Activated T-cell treated with anti-CD3 and anti-CD28 coated beads, Interleukin-2, amount 50 U/mL, for 24 hours (primary cell): ENCODE results near the gene TAF10.

Source experiments
- DNase-seq: peaks from one replicate; pipeline ENCODE4 v3.0.0-alpha.2; 2020
- H3K27ac Mint-ChIP-seq: 2 replicates; pipeline ENCODE4 v1.8.0; 2020; ENCODE audit warnings: mild to moderate bottlenecking, mixed read lengths
- H3K27me3 Mint-ChIP-seq: 2 replicates; pipeline ENCODE4 v1.8.0; 2020; ENCODE audit warnings: mixed read lengths
- H3K36me3 Mint-ChIP-seq: 2 replicates; pipeline ENCODE4 v1.8.0; 2020; ENCODE audit warnings: low read depth, mixed read lengths
- H3K4me1 Mint-ChIP-seq: 2 replicates; pipeline ENCODE4 v1.8.0; 2020; ENCODE audit warnings: low read depth, mixed read lengths
- H3K4me3 Mint-ChIP-seq: 2 replicates; pipeline ENCODE4 v1.8.0; 2020; ENCODE audit warnings: mild to moderate bottlenecking, moderate library complexity, mixed read lengths
- H3K9me3 Mint-ChIP-seq: 2 replicates; pipeline ENCODE4 v1.8.0; 2020; ENCODE audit warnings: mixed read lengths

Gene TAF10

DNA sequence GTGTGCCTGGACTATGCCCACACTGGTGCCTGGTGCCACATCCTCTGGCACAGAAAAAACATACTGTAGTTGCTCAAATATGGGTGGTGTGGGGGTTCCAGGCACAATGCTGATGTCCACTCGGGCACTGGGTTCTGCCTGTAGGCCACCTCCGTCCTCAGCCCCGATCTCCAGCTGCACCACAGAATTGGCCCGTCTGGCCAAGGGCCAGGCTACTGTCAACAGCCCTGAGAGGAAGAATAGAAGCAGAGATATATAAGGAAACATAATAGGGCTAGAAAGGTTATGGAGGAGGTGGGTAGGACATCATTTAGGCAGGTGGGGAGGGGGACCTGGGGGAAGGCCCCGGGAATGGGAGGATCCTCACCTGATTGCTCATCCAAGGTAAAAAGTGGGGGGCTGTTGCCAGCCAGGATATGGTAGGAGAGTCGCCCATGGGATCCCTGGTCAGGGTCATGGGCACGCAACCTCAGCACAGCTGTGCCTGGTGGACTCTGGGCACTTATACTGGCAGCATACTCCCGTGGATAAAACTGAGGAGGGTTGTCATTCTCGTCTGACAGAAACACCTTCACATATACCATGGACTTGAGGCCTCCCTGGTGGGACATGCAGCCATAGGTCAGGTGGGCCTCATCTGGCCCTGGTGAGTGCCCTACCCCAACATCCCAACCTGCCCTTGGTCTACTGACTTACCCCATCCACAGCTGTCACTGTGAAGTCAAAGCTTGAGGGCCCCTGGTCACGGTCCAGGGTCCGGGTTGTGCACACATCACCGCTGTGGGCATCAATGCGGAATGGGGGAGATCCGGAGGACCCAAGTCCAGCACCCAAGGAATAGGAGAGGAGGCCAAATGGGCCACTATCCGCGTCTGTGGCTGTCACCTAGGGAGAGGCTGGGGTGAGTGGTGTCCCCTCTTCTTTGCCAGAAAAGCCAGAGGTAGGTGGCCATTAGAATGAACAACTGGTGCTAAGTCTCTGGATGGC lies 21.7 kb upstream of the TAF10 start:
- DNase-seq, result no peak
- Mint-ChIP-seq H3K27me3 (no peaks in the 10 kb centered on the region), H3K4me3 (no peak overlapping the region), H3K36me3 (no peaks in the 10 kb centered on the region), H3K27ac (no peak overlapping the region), H3K4me1 (peaks cover 3% of the 10 kb centered on the region), H3K9me3 (no peaks in the 10 kb centered on the region)

DNA sequence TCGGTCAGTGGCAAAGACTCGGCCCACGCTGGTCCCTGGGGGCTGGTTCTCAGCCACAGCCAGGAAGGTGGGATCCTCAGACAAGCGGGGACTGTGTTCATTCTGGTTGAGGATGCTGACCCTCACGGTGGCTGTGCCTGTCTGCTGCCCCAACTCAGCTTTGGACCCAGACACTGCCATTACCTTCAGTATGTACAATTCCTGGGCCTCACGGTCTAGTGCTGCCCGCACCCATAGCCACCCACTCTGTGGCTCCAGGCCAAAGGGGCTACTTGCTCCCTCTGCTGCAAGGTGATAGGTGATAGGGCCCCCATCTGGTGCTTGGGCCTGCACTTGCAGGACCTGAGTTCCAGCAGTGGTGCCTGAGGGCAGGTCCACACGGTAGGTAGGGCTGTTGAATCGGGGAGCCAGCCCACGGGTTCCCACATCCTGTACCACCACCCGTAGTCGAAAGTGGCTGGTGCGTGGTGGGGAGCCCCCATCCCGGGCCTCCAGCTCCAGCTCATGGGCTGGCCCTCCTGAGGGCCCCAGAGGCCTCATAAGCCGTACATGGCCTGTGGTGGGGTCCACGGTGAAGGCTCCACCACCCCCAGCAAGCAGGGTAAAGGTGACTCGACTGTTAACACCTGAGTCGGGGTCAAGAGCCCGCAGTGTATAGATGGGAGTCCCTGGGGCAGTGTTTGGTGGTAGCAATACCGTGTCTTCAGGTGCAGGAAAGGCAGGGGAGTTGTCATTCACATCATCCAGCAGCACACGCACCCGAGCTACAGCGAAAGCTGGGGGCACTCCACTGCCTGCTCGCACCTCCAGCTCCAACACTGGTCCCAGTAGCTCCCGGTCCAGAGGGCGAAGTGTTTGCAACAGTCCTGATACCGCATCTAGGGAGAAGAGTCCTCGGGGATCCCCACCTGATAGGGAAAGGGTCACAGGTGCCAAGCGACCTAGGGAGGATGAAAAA lies 20.4 kb upstream of the TAF10 start:
- H3K36me3 Mint-ChIP-seq, result no peaks in the 10 kb centered on the region
- DNase-seq, result no peak
- no peaks in the 10 kb centered on the region for H3K27me3 Mint-ChIP-seq
- H3K9me3 Mint-ChIP-seq, result no peaks in the 10 kb centered on the region
- peaks cover 13% of the 10 kb centered on the region for H3K4me1 Mint-ChIP-seq
- H3K4me3 Mint-ChIP-seq, result no peak overlapping the region
- H3K27ac Mint-ChIP-seq, result no peak overlapping the region

DNA sequence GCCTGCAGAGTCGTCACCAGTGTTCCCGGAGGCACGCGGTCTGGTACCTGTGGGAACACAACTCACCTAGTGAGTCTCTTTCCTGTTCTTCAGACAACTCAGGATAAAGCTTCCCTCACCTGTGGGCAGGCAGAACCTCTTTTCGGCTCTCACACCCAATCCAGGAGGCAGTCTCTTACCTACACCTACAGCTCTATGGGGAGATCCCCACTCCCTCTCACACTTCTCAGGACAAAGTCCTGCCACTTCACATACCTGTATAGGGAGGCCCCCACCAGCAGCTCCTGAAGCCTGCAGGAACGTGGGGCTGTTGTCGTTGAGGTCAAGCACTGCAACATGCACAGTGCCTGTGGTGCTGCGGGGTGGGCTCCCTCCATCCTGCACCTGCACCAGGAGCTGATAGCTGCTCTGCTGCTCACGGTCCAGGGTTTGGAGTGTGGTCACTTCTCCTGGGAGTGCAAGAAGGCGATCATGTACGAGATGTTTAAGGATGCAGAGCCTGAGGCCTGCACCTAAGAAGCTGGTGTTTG lies 19.4 kb upstream of the TAF10 start:
- H3K27ac Mint-ChIP-seq, result peak overlapping the region; percentile 3
- no peaks in the 10 kb centered on the region for H3K9me3 Mint-ChIP-seq
- no peak overlapping the region for H3K4me3 Mint-ChIP-seq
- peaks cover 20% of the 10 kb centered on the region for H3K4me1 Mint-ChIP-seq
- no peaks in the 10 kb centered on the region for H3K36me3 Mint-ChIP-seq
- no peak for DNase-seq
- H3K27me3 Mint-ChIP-seq, result no peaks in the 10 kb centered on the region

DNA sequence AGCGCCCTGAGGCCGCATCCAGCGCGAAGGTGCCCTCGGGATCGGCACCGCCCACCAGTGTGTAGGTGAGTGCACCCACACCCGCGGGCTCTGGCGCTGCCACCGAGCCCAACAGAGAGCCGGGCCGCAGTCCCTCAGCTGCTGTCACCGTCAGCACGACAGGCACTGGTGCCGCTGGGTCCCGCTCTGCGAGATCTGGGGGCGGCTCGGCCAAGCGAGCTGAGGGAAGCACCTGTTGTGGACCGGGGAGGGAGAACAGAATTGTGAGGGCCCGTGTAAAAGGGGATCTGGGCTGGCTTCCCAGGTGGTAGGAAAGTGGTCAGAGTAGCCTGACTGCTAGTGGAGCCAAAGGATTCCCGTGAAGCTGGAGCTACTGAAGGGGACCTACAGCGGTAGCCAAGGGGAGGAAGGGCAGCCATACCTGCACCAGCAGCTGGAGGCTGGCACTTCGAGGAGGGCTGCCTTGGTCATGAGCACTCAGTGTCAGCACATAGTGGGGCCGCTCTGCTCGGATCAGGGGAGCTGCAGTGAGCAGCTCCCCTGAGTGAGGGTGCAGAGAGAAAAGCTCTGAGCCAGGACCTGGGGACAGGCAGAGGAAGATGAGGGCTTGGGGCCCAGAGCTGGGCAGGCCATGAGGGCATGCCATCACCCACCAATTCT lies 18.7 kb upstream of the TAF10 start:
- Mint-ChIP-seq H3K36me3 (no peaks in the 10 kb centered on the region), H3K27ac (no peak overlapping the region), H3K4me1 (peaks cover 20% of the 10 kb centered on the region), H3K9me3 (no peaks in the 10 kb centered on the region), H3K27me3 (no peaks in the 10 kb centered on the region), H3K4me3 (no peak overlapping the region)
- no peak for DNase-seq

DNA sequence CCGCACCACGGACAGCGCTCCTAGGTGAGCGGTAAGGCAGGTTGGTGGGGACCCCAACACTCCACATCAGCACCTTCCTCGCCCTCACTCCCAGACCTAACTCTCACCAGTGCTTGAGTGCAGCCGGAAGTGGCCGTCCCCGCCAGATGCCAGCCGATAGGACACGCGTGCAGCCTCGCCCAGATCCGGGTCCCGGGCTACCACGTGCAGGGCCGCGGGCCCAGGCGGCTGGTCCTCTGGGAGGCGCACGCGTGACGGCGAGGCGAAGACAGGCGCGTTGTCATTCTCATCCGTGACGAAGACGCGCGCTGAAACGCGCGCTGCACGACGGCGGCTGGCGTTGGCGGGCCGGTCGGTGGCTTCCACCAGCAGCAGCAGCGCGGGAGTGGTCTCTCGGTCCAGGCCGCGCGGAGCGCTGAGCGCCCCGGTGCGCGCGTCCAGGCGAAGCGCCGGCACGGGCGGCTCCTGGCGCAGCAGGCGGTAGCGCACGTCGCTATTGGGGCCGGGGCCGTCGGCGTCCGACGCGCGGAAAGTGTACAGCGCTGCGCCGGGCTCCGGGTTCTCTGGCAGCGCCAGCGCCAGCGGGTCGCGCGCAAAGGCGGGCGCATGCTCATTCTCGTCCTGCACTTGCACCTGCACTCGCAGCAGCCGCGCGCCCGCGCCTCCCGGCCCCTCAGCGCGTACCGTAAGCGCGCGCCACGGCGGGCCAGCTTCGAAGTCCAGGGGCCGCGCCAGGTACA lies 18.0 kb upstream of the TAF10 start:
- Mint-ChIP-seq H3K27ac (no peak overlapping the region), H3K4me3 (no peak overlapping the region), H3K27me3 (no peaks in the 10 kb centered on the region), H3K36me3 (no peaks in the 10 kb centered on the region), H3K9me3 (no peaks in the 10 kb centered on the region), H3K4me1 (peaks cover 20% of the 10 kb centered on the region)
- DNase-seq, result no peak

DNA sequence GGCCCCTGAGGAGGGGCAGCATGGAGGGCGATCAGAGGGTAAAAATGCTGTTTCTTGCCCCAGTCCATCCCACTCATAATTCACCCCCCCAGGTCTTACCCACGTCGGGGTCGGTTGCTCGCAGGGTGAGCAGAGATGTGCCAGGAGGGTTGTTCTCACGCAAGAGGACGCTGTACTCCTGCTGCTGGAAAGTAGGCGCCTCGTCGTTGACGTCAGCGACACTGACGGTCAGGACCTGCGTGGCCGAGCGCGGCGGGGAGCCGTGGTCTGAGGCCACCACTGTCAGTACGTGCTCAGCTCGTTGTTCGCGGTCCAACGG lies 17.5 kb upstream of the TAF10 start:
- DNase-seq, result no peak
- Mint-ChIP-seq H3K27me3 (no peaks in the 10 kb centered on the region), H3K4me1 (peaks cover 20% of the 10 kb centered on the region), H3K9me3 (no peaks in the 10 kb centered on the region), H3K36me3 (no peaks in the 10 kb centered on the region), H3K4me3 (no peak overlapping the region), H3K27ac (no peak overlapping the region)

DNA sequence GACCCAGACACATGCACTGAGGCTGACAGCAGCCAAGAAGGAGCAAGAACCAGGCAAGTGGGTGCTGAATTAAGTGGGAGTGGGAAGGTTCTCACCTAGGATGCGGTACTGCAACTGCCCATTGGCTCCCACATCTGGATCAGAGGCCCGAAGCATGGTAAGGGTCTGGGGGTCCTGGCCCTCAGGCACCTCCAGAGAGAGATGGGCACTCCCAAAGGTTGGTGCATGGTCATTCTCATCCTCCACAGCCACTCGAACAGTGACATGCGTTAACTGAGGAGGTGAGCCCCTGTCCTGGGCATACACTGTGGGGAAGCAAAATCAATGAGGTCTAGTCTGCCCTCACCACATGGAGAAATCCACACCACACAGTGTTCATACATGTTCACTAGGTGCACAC lies 16.5 kb upstream of the TAF10 start:
- Mint-ChIP-seq H3K27ac (no peak overlapping the region), H3K9me3 (no peaks in the 10 kb centered on the region), H3K36me3 (no peaks in the 10 kb centered on the region), H3K4me3 (no peak overlapping the region), H3K27me3 (no peaks in the 10 kb centered on the region), H3K4me1 (peaks cover 20% of the 10 kb centered on the region)
- no peak for DNase-seq

DNA sequence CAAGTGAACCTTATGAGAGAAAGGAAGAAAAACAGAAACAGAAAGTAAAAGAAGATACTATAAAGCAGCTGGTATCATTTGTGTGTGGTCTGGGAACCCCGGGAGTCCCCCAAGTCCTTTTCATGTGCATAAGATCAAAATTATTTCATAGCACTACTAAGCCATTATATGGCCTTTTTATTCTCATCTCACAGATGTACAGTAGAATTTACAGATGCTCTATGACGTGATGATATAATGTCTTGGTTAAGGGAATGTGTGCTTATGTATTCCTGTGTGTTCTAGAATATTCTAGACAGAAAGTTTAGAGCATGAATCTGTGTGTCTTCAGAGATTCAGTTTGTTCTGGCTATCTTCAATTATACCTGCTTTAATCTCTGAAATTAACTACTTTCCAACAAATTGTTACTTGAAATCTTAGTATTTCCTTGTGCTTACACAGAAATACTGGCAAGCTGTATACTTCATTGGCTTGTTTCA lies 15.8 kb upstream of the TAF10 start:
- Mint-ChIP-seq H3K27me3 (no peaks in the 10 kb centered on the region), H3K9me3 (no peaks in the 10 kb centered on the region), H3K4me3 (no peak overlapping the region), H3K36me3 (no peaks in the 10 kb centered on the region), H3K27ac (no peak overlapping the region), H3K4me1 (peaks cover 20% of the 10 kb centered on the region)
- no peak for DNase-seq

DNA sequence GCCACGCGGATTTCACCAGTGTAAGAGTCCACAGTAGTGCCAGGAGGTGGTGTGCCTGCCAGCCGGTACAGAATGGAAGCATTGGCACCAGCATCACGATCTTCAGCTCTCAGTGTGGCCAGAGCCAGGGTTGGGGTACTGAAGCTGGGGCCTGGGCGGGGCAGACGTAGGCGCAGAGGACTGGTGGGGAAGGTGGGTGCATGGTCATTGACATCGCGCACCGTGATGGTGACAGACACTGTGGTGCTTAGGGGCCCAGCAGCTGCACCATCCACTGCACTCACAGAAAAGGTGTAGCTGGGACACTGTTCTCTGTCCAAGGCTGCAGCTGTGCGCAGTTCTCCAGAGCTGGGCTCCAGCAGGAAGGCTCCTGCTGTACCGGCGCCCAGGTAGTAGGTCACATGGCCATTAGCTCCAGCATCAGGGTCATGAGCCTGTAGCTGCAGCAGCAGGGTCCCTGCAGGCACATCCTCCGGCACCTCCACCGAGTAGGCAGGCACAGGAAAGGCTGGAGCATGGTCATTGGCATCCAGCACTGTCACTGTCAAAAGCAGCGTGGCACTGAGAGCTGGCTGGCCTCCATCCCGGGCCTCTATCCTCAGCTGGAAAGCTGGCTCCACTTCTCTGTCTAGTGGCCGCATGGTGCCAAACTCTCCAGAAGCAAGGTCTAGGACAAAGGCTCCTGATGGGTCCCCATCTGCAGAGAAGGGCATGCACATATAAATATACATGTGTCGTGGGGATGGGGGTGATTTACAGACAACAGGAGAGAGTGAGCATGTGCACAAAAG lies 15.2 kb upstream of the TAF10 start:
- H3K27me3 Mint-ChIP-seq, result no peaks in the 10 kb centered on the region
- no peaks in the 10 kb centered on the region for H3K9me3 Mint-ChIP-seq
- H3K27ac Mint-ChIP-seq, result no peak overlapping the region
- peaks cover 16% of the 10 kb centered on the region for H3K4me1 Mint-ChIP-seq
- DNase-seq, result no peak
- no peak overlapping the region for H3K4me3 Mint-ChIP-seq
- H3K36me3 Mint-ChIP-seq, result no peaks in the 10 kb centered on the region

DNA sequence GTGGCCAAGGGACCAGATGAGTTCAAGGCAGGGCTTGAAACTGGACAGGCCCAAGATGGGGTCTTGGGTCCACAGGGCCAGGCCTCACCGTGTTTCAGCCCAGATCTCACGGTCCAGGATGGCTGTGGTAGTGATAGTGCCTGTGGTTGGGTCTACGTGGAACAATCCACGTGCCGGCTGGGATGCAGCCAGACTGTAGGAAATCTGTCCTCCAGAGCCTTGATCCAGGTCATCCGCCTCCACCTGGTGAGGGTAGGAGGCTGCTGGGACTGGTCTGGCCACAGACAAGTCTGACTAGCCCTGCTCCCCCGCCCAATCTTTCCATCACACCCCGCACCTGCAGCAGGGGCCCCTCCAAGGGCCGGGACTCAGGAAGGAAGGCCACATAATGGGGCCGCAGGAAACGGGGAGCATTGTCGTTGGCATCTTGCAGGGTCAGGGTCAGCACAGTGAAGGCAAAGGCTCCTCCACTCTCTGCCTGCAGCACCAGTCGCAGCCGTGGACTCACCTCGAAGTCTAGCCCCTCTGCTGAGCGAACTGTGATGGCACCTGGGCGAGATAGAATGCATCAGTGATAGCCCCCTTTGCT lies 13.9 kb upstream of the TAF10 start:
- Mint-ChIP-seq H3K9me3 (no peaks in the 10 kb centered on the region), H3K27me3 (no peaks in the 10 kb centered on the region), H3K36me3 (no peaks in the 10 kb centered on the region), H3K4me3 (no peak overlapping the region), H3K27ac (no peak overlapping the region), H3K4me1 (peaks cover 16% of the 10 kb centered on the region)
- DNase-seq, result no peak

DNA sequence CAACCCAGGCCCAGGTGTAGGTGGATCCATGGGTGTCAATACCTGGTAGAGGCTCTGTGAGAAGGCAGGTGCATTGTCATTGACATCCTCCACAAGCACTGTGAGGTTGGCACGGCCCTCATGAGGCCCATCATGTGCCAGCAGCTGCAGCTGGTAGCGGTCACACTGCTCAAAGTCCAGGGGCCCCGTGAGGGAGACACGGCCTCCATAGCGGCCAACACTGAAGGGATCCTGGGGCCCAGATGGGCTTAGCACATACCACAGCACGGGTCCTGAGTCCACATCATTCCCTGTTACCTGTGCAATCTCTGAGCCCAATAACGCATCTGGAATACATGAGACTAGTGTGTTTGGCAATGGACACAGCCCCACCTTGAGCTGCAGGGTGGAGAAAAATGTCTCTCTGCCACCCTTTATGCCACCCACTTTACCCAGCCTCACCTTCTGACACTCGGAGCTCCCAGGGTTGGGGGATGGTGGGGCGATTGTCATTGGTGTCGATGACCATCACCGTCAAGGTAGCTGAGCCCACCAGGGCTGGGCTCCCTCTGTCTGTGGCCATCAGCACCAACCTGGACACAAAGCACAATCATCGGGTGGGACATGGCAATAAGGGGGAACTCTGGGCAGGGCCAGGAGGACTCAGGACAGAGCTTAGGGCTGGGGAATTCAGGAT lies 13.3 kb upstream of the TAF10 start:
- DNase-seq, result no peak
- Mint-ChIP-seq H3K4me1 (peaks cover 16% of the 10 kb centered on the region), H3K36me3 (no peaks in the 10 kb centered on the region), H3K27me3 (no peaks in the 10 kb centered on the region), H3K27ac (no peak overlapping the region), H3K9me3 (no peaks in the 10 kb centered on the region), H3K4me3 (no peak overlapping the region)
